ENCODE results near the gene IL31RA. TPM values are rescaled to one million over a fixed set of nuclear protein-coding genes. Genes with fewer than 3 reads are reported as not detected.

Gene IL31RA
- total RNA-seq, 1 donor from 2014 or later = 5.7 TPM

GRCh38 chr5:55841976-55842375 lies 9.2 kb upstream of the IL31RA start:
- Mint-ChIP-seq H3K27ac (ENCODE audit: unreplicated experiment) (no peak overlapping the region), H3K9me3 (ENCODE audit: unreplicated experiment) (peaks cover 6% of the 10 kb centered on the region), H3K4me3 (ENCODE audit: unreplicated experiment) (no peak overlapping the region), H3K4me1 (ENCODE audit: low read depth, unreplicated experiment) (no peaks in the 10 kb centered on the region), H3K27me3 (ENCODE audit: low read depth, unreplicated experiment) (peaks cover 9% of the 10 kb centered on the region), H3K36me3 (ENCODE audit: low read depth, unreplicated experiment) (no peaks in the 10 kb centered on the region)
- no peaks in the 10 kb centered on the region for H3K36me3 ChIP-seq (ENCODE audit: insufficient read depth, low read length)
- H3K4me1 ChIP-seq (ENCODE audit: insufficient read depth, low read length) = no peaks in the 10 kb centered on the region
- H3K27ac ChIP-seq (ENCODE audit: low read depth, low read length) = no peak overlapping the region
- TF ChIP-seq, protein P1, sequence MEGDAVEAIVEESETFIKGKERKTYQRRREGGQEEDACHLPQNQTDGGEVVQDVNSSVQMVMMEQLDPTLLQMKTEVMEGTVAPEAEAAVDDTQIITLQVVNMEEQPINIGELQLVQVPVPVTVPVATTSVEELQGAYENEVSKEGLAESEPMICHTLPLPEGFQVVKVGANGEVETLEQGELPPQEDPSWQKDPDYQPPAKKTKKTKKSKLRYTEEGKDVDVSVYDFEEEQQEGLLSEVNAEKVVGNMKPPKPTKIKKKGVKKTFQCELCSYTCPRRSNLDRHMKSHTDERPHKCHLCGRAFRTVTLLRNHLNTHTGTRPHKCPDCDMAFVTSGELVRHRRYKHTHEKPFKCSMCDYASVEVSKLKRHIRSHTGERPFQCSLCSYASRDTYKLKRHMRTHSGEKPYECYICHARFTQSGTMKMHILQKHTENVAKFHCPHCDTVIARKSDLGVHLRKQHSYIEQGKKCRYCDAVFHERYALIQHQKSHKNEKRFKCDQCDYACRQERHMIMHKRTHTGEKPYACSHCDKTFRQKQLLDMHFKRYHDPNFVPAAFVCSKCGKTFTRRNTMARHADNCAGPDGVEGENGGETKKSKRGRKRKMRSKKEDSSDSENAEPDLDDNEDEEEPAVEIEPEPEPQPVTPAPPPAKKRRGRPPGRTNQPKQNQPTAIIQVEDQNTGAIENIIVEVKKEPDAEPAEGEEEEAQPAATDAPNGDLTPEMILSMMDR (IDR thresholded peaks at IDR 0.05; ENCODE audit: insufficient read depth, low read depth, low read length) = no peak
- no peak for TF ChIP-seq EZH2 (IDR thresholded peaks at IDR 0.05; ENCODE audit: insufficient read depth, low read length)
- H4K20me1 ChIP-seq (ENCODE audit: insufficient read depth, low read length) = no peaks in the 10 kb centered on the region
- DNase-seq (ENCODE audit: low read depth) = no peak
- H3K4me3 ChIP-seq (ENCODE audit: insufficient read depth, low read depth, low read length) = no peak overlapping the region
- no peak overlapping the region for H3K9ac ChIP-seq (ENCODE audit: low read length)
- H3K4me2 ChIP-seq (ENCODE audit: low read length) = no peak overlapping the region
- H3K9me3 ChIP-seq (ENCODE audit: insufficient read depth, low read depth, low read length) = peaks cover 4% of the 10 kb centered on the region
- no peak for FAIRE-seq
- H3K27me3 ChIP-seq (ENCODE audit: insufficient read depth, low read length) = no peaks in the 10 kb centered on the region
- no peaks in the 10 kb centered on the region for H3K79me2 ChIP-seq (ENCODE audit: insufficient read depth, low read length)
- no peak overlapping the region for H2AFZ ChIP-seq (ENCODE audit: low read depth, low read length)

DNA sequence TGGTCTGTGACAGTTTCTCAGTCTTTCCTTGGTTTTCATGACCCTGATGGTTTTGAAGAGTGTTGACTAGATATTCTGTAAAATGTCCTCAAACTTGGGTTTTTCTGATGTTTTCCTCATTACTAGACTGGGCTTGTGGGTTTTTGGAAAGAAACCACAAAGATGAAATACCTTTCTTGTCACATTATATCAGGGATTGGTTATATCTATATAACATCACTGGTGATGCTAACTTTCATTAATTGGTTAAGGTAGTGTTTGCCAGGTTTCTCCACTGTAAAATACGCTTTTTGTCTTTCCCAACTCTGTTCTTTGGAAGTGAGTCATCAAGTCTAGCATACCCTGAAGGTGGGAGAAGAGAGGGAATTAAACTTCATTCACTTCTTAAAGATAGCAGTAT lies 3.3 kb upstream of the IL31RA start:
- H3K4me3 ChIP-seq (ENCODE audit: insufficient read depth, low read depth, low read length) = no peak overlapping the region
- no peak overlapping the region for H2AFZ ChIP-seq (ENCODE audit: low read depth, low read length)
- H3K36me3 Mint-ChIP-seq (ENCODE audit: low read depth, unreplicated experiment) = no peaks in the 10 kb centered on the region
- H3K27ac Mint-ChIP-seq (ENCODE audit: unreplicated experiment) = no peak overlapping the region
- H3K36me3 ChIP-seq (ENCODE audit: insufficient read depth, low read length) = no peaks in the 10 kb centered on the region
- DNase-seq (ENCODE audit: low read depth) = peak; percentile 71
- H3K79me2 ChIP-seq (ENCODE audit: insufficient read depth, low read length) = no peaks in the 10 kb centered on the region
- no peak overlapping the region for H3K4me2 ChIP-seq (ENCODE audit: low read length)
- H3K27ac ChIP-seq (ENCODE audit: low read depth, low read length) = no peak overlapping the region
- H3K9ac ChIP-seq (ENCODE audit: low read length) = no peak overlapping the region
- peaks cover 2% of the 10 kb centered on the region for H3K9me3 ChIP-seq (ENCODE audit: insufficient read depth, low read depth, low read length)
- H4K20me1 ChIP-seq (ENCODE audit: insufficient read depth, low read length) = no peaks in the 10 kb centered on the region
- H3K4me1 Mint-ChIP-seq (ENCODE audit: low read depth, unreplicated experiment) = peaks cover 20% of the 10 kb centered on the region
- H3K4me1 ChIP-seq (ENCODE audit: insufficient read depth, low read length) = peaks cover 13% of the 10 kb centered on the region
- no peaks in the 10 kb centered on the region for H3K27me3 ChIP-seq (ENCODE audit: insufficient read depth, low read length)
- H3K4me3 Mint-ChIP-seq (ENCODE audit: unreplicated experiment) = no peak overlapping the region
- peaks cover 4% of the 10 kb centered on the region for H3K9me3 Mint-ChIP-seq (ENCODE audit: unreplicated experiment)
- FAIRE-seq = peak; percentile 41
- no peaks in the 10 kb centered on the region for H3K27me3 Mint-ChIP-seq (ENCODE audit: low read depth, unreplicated experiment)
- TF ChIP-seq, protein P1 (IDR thresholded peaks at IDR 0.05; ENCODE audit: insufficient read depth, low read depth, low read length) = no peak
- no peak for TF ChIP-seq EZH2 (IDR thresholded peaks at IDR 0.05; ENCODE audit: insufficient read depth, low read length)

GRCh38 chr5:55848783-55849182 lies 2.4 kb upstream of the IL31RA start:
- Histone ChIP-seq H3K4me2 (ENCODE audit: low read length) (no peak overlapping the region), H3K27me3 (ENCODE audit: insufficient read depth, low read length) (no peaks in the 10 kb centered on the region), H3K36me3 (ENCODE audit: insufficient read depth, low read length) (no peaks in the 10 kb centered on the region), H3K27ac (ENCODE audit: low read depth, low read length) (no peak overlapping the region), H3K9ac (ENCODE audit: low read length) (no peak overlapping the region), H3K4me3 (ENCODE audit: insufficient read depth, low read depth, low read length) (no peak overlapping the region), H3K79me2 (ENCODE audit: insufficient read depth, low read length) (no peaks in the 10 kb centered on the region), H2AFZ (ENCODE audit: low read depth, low read length) (no peak overlapping the region), H3K4me1 (ENCODE audit: insufficient read depth, low read length) (peaks cover 13% of the 10 kb centered on the region), H3K9me3 (ENCODE audit: insufficient read depth, low read depth, low read length) (peaks cover 2% of the 10 kb centered on the region), H4K20me1 (ENCODE audit: insufficient read depth, low read length) (no peaks in the 10 kb centered on the region)
- FAIRE-seq (no peak), DNase-seq (ENCODE audit: low read depth) (no peak)
- no peak for TF ChIP-seq EZH2 (IDR thresholded peaks at IDR 0.05; ENCODE audit: insufficient read depth, low read length)
- TF ChIP-seq, protein P1 (IDR thresholded peaks at IDR 0.05; ENCODE audit: insufficient read depth, low read depth, low read length) = no peak
- Mint-ChIP-seq H3K4me3 (ENCODE audit: unreplicated experiment) (no peak overlapping the region), H3K27ac (ENCODE audit: unreplicated experiment) (no peak overlapping the region), H3K9me3 (ENCODE audit: unreplicated experiment) (peaks cover 4% of the 10 kb centered on the region), H3K36me3 (ENCODE audit: low read depth, unreplicated experiment) (no peaks in the 10 kb centered on the region), H3K27me3 (ENCODE audit: low read depth, unreplicated experiment) (no peaks in the 10 kb centered on the region), H3K4me1 (ENCODE audit: low read depth, unreplicated experiment) (peaks cover 29% of the 10 kb centered on the region)
